Measurements from ENCODE around the gene POLG. TPM values are rescaled to one million over a fixed set of nuclear protein-coding genes. Genes with fewer than 3 reads are reported as not detected.

The POLG gene
- total RNA-seq, 1 donor from 2014 or later = 69.1 TPM

GRCh38 chr15:89322822-89323221 lies 11.8 kb downstream of the POLG start:
- H3K27ac ChIP-seq = no peak overlapping the region
- no peak for TF ChIP-seq CTCF (IDR thresholded peaks at IDR 0.05)
- no peak overlapping the region for H3K4me3 ChIP-seq
- no peaks in the 10 kb centered on the region for H3K4me1 ChIP-seq
- H3K36me3 ChIP-seq = peaks cover 94 to 100% of the 10 kb centered on the region in 2 donors
- no peaks in the 10 kb centered on the region for H3K9me3 ChIP-seq
- no peaks in the 10 kb centered on the region for H3K27me3 ChIP-seq
- no peak for DNase-seq (ENCODE audit: low spot score in 2 of 2)
- intact Hi-C loops (cut with DNase I) = no loop called here

- peaks cover 92 to 100% of the 10 kb centered on the region in 2 donors for H3K36me3 ChIP-seq
Measured at GRCh38 chr15:89321521-89322410, 12.9 kb downstream of the POLG start.

GRCh38 chr15:89320200-89320599 lies 14.4 kb downstream of the POLG start:
- no peaks in the 10 kb centered on the region for H3K4me1 ChIP-seq
- H3K4me3 ChIP-seq = no peak overlapping the region
- no peak for TF ChIP-seq CTCF (IDR thresholded peaks at IDR 0.05)
- H3K27me3 ChIP-seq = no peaks in the 10 kb centered on the region
- no peaks in the 10 kb centered on the region for H3K9me3 ChIP-seq
- DNase-seq (ENCODE audit: low spot score in 2 of 2) = no peak
- H3K27ac ChIP-seq = no peak overlapping the region
- peaks cover 83 to 99% of the 10 kb centered on the region in 2 donors for H3K36me3 ChIP-seq
- intact Hi-C loops (cut with DNase I) = no loop called here

More at GRCh38 chr15:89321521-89322410, 12.9 kb downstream of the POLG start:
- Histone ChIP-seq H3K27me3 (no peaks in the 10 kb centered on the region), H3K4me3 (no peak overlapping the region), H3K9me3 (no peaks in the 10 kb centered on the region), H3K27ac (no peak overlapping the region), H3K4me1 (no peaks in the 10 kb centered on the region)
- no peak for DNase-seq (ENCODE audit: low spot score in 2 of 2)
- intact Hi-C loops (cut with DNase I) = no loop called here
- no peak for TF ChIP-seq CTCF (IDR thresholded peaks at IDR 0.05)

- no peak overlapping the region for H3K27ac ChIP-seq
- no peak for DNase-seq (ENCODE audit: low spot score in 2 of 2)
- no peaks in the 10 kb centered on the region for H3K27me3 ChIP-seq
- intact Hi-C loops (cut with DNase I) = no loop called here
- peaks cover 80 to 97% of the 10 kb centered on the region in 2 donors for H3K36me3 ChIP-seq
- H3K4me3 ChIP-seq = no peak overlapping the region
- no peaks in the 10 kb centered on the region for H3K9me3 ChIP-seq
- TF ChIP-seq CTCF (IDR thresholded peaks at IDR 0.05) = no peak
- no peaks in the 10 kb centered on the region for H3K4me1 ChIP-seq
Measured at GRCh38 chr15:89319678-89320077, 14.9 kb downstream of the POLG start.

GRCh38 chr15:89317186-89317720 lies 17.4 kb downstream of the POLG start:
- Histone ChIP-seq H3K27me3 (no peaks in the 10 kb centered on the region), H3K4me3 (no peak overlapping the region), H3K27ac (no peak overlapping the region), H3K36me3 (peaks cover 56 to 72% of the 10 kb centered on the region in 2 donors), H3K9me3 (no peaks in the 10 kb centered on the region), H3K4me1 (no peaks in the 10 kb centered on the region)
- DNase-seq (ENCODE audit: low spot score in 2 of 2) = no peak
- intact Hi-C loops (cut with DNase I) = no loop called here
- TF ChIP-seq CTCF (IDR thresholded peaks at IDR 0.05) = no peak

Data from ascending aorta (tissue), 2 donors.